ENCODE data around the gene CRKL. TPM values are rescaled to one million over a fixed set of nuclear protein-coding genes. Genes with fewer than 3 reads are reported as not detected.

Gene CRKL
- total RNA-seq, 2 experiments from 2014 or later: 57.7 to 70.9 TPM

DNA sequence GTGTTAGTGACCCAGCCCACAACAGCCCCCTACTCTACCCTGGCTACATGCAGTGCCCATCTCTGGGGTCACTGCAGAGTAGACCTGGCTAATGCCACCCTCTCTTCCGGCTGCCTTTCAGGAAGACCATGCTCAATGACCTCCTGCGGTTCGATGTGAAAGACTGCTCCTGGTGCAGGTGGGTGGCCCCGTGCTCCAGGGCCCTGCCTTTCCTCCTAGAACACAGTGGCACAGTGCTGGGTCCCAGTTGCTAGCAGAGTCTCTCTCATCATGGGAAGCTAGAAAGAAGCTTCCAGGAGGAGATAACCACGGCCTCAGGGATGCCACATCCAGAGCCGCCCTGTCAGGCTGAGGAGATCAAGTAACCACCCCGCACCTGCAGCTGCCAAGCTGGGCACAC is 68.5 kb downstream of the CRKL start:
- POLR2A ChIA-PET: no interaction called here
- DNase-seq (ENCODE audit: low spot score): no peak
- CTCF ChIA-PET (ENCODE audit: unreplicated experiment): no interaction called here

DNA sequence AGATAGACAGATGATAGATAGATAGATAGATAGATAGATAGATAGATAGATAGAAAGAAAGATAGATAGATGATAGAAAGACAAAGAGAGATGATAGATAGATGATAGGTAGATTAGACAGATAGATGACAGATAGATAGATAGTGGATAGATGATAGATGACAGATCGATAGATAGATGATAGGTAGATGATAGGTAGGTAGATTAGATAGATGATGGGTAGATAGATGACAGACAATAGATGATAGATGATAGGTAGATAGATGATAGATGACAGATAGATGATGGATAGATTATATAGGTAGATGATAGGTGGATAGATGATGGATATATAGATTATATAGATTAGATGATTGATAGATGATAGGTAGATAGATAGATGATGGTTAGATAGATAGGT is 69.2 kb downstream of the CRKL start:
- CTCF ChIA-PET (ENCODE audit: unreplicated experiment): no interaction called here
- no TSS peak for BruUV-seq (replicated peaks)

More for the DNA sequence above, 68.5 kb downstream of the CRKL start:
- no peaks in the 10 kb centered on the region for H3K9me2 ChIP-seq (ENCODE audit: insufficient read depth, low read length)
- intact Hi-C loops (cut with micrococcal nuclease; ENCODE audit: unreplicated experiment): loop anchor here (10.0 kb wide), 1 partner anchor 71 kb away; the partner anchor contains the start of gene CRKL
- H3K4me2 ChIP-seq (ENCODE audit: low read length): no peak overlapping the region
- H3K36me3 ChIP-seq (ENCODE audit: insufficient read depth, low read length): peaks cover 32% of the 10 kb centered on the region
- no peak for TF ChIP-seq EZH2phosphoT487 (IDR thresholded peaks at IDR 0.05; ENCODE audit: borderline replicate concordance, low read depth, low read length)
- TF ChIP-seq, protein P1, sequence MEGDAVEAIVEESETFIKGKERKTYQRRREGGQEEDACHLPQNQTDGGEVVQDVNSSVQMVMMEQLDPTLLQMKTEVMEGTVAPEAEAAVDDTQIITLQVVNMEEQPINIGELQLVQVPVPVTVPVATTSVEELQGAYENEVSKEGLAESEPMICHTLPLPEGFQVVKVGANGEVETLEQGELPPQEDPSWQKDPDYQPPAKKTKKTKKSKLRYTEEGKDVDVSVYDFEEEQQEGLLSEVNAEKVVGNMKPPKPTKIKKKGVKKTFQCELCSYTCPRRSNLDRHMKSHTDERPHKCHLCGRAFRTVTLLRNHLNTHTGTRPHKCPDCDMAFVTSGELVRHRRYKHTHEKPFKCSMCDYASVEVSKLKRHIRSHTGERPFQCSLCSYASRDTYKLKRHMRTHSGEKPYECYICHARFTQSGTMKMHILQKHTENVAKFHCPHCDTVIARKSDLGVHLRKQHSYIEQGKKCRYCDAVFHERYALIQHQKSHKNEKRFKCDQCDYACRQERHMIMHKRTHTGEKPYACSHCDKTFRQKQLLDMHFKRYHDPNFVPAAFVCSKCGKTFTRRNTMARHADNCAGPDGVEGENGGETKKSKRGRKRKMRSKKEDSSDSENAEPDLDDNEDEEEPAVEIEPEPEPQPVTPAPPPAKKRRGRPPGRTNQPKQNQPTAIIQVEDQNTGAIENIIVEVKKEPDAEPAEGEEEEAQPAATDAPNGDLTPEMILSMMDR (conservative IDR thresholded peaks at IDR 0.05; ENCODE audit: low read length): no peak
- no TSS peak for BruUV-seq (replicated peaks)
- no peak overlapping the region for H3K4me3 ChIP-seq (ENCODE audit: low read depth, low read length, poor library complexity, severe bottlenecking)
- no peaks in the 10 kb centered on the region for H4K20me1 ChIP-seq (ENCODE audit: insufficient read depth, low read length)
- H3K9me3 ChIP-seq (ENCODE audit: low read length): no peaks in the 10 kb centered on the region
- peaks cover 17% of the 10 kb centered on the region for H3K4me1 ChIP-seq (ENCODE audit: insufficient read depth, low read length, poor library complexity, severe bottlenecking)
- H2AFZ ChIP-seq (ENCODE audit: low read length): no peak overlapping the region
- H3K27ac ChIP-seq (ENCODE audit: low read depth, low read length, poor library complexity, severe bottlenecking): no peak overlapping the region
- H3K79me2 ChIP-seq (ENCODE audit: insufficient read depth, low read depth, low read length): peaks cover 10% of the 10 kb centered on the region

DNA sequence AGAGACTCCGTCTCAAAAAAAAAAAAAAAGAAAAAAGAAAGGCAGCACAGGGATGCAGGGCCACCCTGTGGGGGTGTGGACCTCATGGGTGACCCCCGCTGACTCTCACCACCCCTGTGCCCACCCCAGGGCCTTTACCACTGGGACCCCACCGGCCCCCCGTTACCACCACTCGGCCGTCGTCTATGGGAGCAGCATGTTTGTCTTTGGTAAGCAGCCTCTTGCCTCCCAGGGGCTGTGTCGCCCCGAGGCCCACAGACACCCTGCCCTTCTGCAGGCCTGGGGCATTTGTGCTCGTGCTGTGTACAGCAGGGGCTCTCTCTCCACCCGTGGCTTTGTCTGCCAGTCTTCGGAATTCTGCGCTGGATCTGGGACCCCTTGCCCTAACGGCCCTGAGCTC is 70.2 kb downstream of the CRKL start:
- Histone ChIP-seq H3K79me2 (ENCODE audit: insufficient read depth, low read depth, low read length) (peaks cover 10% of the 10 kb centered on the region), H3K9me3 (ENCODE audit: low read length) (no peaks in the 10 kb centered on the region), H3K4me1 (ENCODE audit: insufficient read depth, low read length, poor library complexity, severe bottlenecking) (peaks cover 9% of the 10 kb centered on the region), H3K9me2 (ENCODE audit: insufficient read depth, low read length) (no peaks in the 10 kb centered on the region), H3K27ac (ENCODE audit: low read depth, low read length, poor library complexity, severe bottlenecking) (no peak overlapping the region), H3K4me3 (ENCODE audit: low read depth, low read length, poor library complexity, severe bottlenecking) (no peak overlapping the region), H3K4me2 (ENCODE audit: low read length) (no peak overlapping the region), H3K36me3 (ENCODE audit: insufficient read depth, low read length) (peaks cover 38% of the 10 kb centered on the region), H2AFZ (ENCODE audit: low read length) (no peak overlapping the region), H4K20me1 (ENCODE audit: insufficient read depth, low read length) (no peaks in the 10 kb centered on the region)
- CTCF ChIA-PET (ENCODE audit: unreplicated experiment): no interaction called here
- TF ChIP-seq EZH2phosphoT487 (IDR thresholded peaks at IDR 0.05; ENCODE audit: borderline replicate concordance, low read depth, low read length): no peak
- TF ChIP-seq, protein P1 (conservative IDR thresholded peaks at IDR 0.05; ENCODE audit: low read length): no peak
- POLR2A ChIA-PET: no interaction called here
- intact Hi-C loops (cut with micrococcal nuclease; ENCODE audit: unreplicated experiment): loop anchor here (10.0 kb wide), 1 partner anchor 73 kb away; the partner anchor contains the start of gene CRKL
- no TSS peak for BruUV-seq (replicated peaks)
- DNase-seq (ENCODE audit: low spot score): no peak

More for the DNA sequence above, 69.2 kb downstream of the CRKL start:
- Histone ChIP-seq H3K9me3 (ENCODE audit: low read length) (no peaks in the 10 kb centered on the region), H3K4me1 (ENCODE audit: insufficient read depth, low read length, poor library complexity, severe bottlenecking) (peaks cover 11% of the 10 kb centered on the region), H3K79me2 (ENCODE audit: insufficient read depth, low read depth, low read length) (peaks cover 10% of the 10 kb centered on the region), H3K4me3 (ENCODE audit: low read depth, low read length, poor library complexity, severe bottlenecking) (no peak overlapping the region), H4K20me1 (ENCODE audit: insufficient read depth, low read length) (no peaks in the 10 kb centered on the region), H3K4me2 (ENCODE audit: low read length) (no peak overlapping the region), H3K9me2 (ENCODE audit: insufficient read depth, low read length) (no peaks in the 10 kb centered on the region), H3K36me3 (ENCODE audit: insufficient read depth, low read length) (peaks cover 37% of the 10 kb centered on the region), H2AFZ (ENCODE audit: low read length) (no peak overlapping the region), H3K27ac (ENCODE audit: low read depth, low read length, poor library complexity, severe bottlenecking) (no peak overlapping the region)
- POLR2A ChIA-PET: no interaction called here
- no peak for DNase-seq (ENCODE audit: low spot score)
- intact Hi-C loops (cut with micrococcal nuclease; ENCODE audit: unreplicated experiment): loop anchor here (10.0 kb wide), 1 partner anchor 72 kb away; the partner anchor contains the start of gene CRKL
- TF ChIP-seq, protein P1 (conservative IDR thresholded peaks at IDR 0.05; ENCODE audit: low read length): no peak
- no peak for TF ChIP-seq EZH2phosphoT487 (IDR thresholded peaks at IDR 0.05; ENCODE audit: borderline replicate concordance, low read depth, low read length)
